ENCODE data around the gene LDLRAP1. TPM values are rescaled to one million over a fixed set of nuclear protein-coding genes. Genes with fewer than 3 reads are reported as not detected.

The LDLRAP1 gene
- total RNA-seq, 1 experiment from 2014 or later = 29.2 TPM

DNA sequence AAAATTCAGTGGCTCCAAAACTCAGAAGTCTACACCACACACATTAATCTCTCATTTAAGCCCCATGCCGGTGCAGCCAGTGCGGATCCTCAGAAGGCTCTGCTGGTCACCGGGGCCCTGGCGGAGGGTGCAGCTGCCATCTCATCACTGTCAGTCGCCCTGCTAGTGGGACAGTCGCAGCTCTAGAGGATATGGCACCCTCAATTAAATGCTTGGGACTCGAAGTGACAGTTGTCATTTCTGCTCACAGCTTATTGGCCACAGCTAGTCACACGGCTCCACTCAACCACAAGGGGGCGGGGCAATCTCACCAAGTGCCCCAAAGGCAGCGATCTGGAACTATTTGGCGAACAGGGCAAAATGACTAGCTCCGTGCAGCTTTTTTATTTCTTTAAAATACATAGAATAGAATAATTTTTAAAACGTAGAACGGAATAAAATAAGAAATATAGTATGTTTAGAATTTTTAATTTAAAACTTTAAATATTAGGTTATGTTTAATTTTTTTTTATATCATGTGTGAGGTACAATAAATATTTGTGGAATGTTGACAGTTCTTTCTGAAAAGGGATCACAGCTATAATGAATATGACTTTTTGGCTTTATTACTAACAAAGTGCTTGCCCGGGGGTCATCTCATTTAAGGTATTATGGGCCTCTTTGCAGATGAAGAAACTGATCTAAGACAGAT, 65.2 kb downstream of the LDLRAP1 start:
- intact Hi-C loops (cut with micrococcal nuclease; ENCODE audit: unreplicated experiment) = loop anchor here (2.0 to 5.0 kb wide), 3 partner anchors 36 to 202 kb away; no protein-coding TSS in a partner anchor
- Histone ChIP-seq H3K9me2 (ENCODE audit: insufficient read depth) (no peaks in the 10 kb centered on the region), H2AFZ (no peak overlapping the region), H3K27ac (no peak overlapping the region), H3K79me2 (ENCODE audit: low read depth) (no peaks in the 10 kb centered on the region), H3K4me3 (no peak overlapping the region), H3K4me1 (replicated peaks; ENCODE audit: insufficient read depth) (peaks cover 5% of the 10 kb centered on the region; the same call in 1 of the 2 replicates), H4K20me1 (ENCODE audit: insufficient read depth) (no peaks in the 10 kb centered on the region), H3F3A (ENCODE audit: insufficient read depth, low read depth) (no peaks in the 10 kb centered on the region), H3K9me3 (ENCODE audit: insufficient read depth, low read depth) (no peaks in the 10 kb centered on the region), H3K36me3 (ENCODE audit: low read depth) (no peaks in the 10 kb centered on the region), H3K4me2 (peak overlapping the region; percentile 59), H3K27me3 (ENCODE audit: insufficient read depth, low read depth) (no peaks in the 10 kb centered on the region)
- peak; percentile 43 to 69 for DNase-seq
- BruUV-seq (replicated peaks) = no TSS peak
- ChIA-PET POLR2A (ENCODE audit: unreplicated experiment) (interaction anchor here (0.6 kb wide), 2 partner anchors 35 to 210 kb away, joined by 3 to 4 read pairs; no protein-coding TSS in a partner anchor), CTCF (interaction anchor here (0.7 kb wide), 2 partner anchors 150 to 405 kb away, joined by 4 to 6 read pairs; no protein-coding TSS in a partner anchor)
- TF ChIP-seq, protein P1, sequence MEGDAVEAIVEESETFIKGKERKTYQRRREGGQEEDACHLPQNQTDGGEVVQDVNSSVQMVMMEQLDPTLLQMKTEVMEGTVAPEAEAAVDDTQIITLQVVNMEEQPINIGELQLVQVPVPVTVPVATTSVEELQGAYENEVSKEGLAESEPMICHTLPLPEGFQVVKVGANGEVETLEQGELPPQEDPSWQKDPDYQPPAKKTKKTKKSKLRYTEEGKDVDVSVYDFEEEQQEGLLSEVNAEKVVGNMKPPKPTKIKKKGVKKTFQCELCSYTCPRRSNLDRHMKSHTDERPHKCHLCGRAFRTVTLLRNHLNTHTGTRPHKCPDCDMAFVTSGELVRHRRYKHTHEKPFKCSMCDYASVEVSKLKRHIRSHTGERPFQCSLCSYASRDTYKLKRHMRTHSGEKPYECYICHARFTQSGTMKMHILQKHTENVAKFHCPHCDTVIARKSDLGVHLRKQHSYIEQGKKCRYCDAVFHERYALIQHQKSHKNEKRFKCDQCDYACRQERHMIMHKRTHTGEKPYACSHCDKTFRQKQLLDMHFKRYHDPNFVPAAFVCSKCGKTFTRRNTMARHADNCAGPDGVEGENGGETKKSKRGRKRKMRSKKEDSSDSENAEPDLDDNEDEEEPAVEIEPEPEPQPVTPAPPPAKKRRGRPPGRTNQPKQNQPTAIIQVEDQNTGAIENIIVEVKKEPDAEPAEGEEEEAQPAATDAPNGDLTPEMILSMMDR (conservative IDR thresholded peaks at IDR 0.05) = peak; percentile 63
- no peak for TF ChIP-seq EZH2 (IDR thresholded peaks at IDR 0.05; ENCODE audit: low read depth)

DNA sequence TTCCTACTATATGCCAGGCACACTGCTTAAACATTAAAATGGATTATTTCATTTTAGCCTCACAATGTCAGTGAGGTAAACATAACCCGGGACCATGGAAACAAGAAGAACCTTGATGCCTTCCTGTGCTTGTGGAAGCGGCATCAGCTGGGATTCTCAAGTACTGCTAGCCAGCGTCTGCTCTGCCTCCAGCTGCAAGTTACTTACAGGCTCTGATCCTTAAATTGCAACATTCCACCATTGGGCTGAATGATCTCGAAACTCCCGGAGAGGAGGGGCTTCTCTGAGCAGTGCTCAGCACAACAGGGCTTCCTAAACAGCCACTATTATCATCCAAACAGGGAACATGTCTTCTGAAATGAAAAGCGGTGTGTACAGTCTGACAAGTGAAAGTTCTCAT, 66.5 kb downstream of the LDLRAP1 start:
- H3K27ac ChIP-seq = no peak overlapping the region
- H3K4me2 ChIP-seq = no peak overlapping the region
- intact Hi-C loops (cut with micrococcal nuclease; ENCODE audit: unreplicated experiment) = loop anchor here (2.0 to 10.0 kb wide), 5 partner anchors 38 to 387 kb away; partner anchors contain the start of gene PAFAH2
- no TSS peak for BruUV-seq (replicated peaks)
- no peaks in the 10 kb centered on the region for H3K9me3 ChIP-seq (ENCODE audit: insufficient read depth, low read depth)
- no peak for DNase-seq
- H2AFZ ChIP-seq = no peak overlapping the region
- H3K4me3 ChIP-seq = no peak overlapping the region
- H3F3A ChIP-seq (ENCODE audit: insufficient read depth, low read depth) = peaks cover 4% of the 10 kb centered on the region; the same call in 1 of the 2 replicates
- H3K79me2 ChIP-seq (ENCODE audit: low read depth) = no peaks in the 10 kb centered on the region
- no peaks in the 10 kb centered on the region for H3K27me3 ChIP-seq (ENCODE audit: insufficient read depth, low read depth)
- CTCF ChIA-PET = no interaction called here
- no peaks in the 10 kb centered on the region for H3K36me3 ChIP-seq (ENCODE audit: low read depth)
- H4K20me1 ChIP-seq (ENCODE audit: insufficient read depth) = no peaks in the 10 kb centered on the region
- no peaks in the 10 kb centered on the region for H3K9me2 ChIP-seq (ENCODE audit: insufficient read depth)
- POLR2A ChIA-PET (ENCODE audit: unreplicated experiment) = interaction anchor here (0.7 kb wide), 1 partner anchor 173 kb away, joined by 3 read pairs; no protein-coding TSS in a partner anchor
- H3K4me1 ChIP-seq (replicated peaks; ENCODE audit: insufficient read depth) = peaks cover 7% of the 10 kb centered on the region; the same call in 1 of the 2 replicates
- TF ChIP-seq EZH2 (IDR thresholded peaks at IDR 0.05; ENCODE audit: low read depth) = no peak
- TF ChIP-seq, protein P1 (conservative IDR thresholded peaks at IDR 0.05) = no peak

DNA sequence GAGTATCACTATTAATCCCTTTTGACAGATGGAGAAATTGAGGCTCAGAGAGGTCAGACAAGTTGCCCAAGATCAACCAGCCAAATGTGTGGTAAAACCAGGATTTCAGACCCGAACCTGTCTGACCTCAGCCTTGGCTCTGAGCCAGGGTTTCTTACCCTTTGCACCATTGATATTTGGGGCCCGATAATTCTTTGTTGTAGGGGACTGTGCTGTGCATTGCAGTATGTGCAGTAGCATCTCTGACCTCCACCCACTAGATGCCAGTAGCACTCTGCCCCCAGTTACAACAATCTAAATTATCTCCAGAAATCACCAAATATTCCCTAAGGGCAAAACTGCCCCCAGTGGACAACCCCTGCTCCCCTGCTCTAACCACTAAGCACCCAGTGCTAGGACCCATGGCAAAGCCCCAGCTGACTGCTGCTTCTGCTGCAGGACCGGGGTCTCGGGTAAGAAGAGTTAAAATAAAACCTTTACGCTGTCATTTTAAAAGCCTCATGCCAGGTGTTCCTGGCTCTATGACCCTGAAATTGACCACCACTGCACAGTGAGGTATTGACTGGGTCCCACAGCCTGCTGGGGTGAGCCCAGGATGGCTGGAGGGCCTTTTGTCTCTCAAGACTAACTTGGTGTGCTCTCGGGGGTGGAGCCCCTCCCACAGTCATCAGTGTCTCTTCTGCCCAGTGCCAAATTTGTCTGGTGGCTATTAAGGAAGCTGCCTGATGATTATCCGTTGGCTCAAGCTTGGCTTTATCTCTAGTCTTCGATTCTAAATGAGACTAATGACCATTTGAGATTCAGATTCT, 67.6 kb downstream of the LDLRAP1 start:
- Histone ChIP-seq H3K4me3 (no peak overlapping the region), H2AFZ (no peak overlapping the region), H3K36me3 (ENCODE audit: low read depth) (no peaks in the 10 kb centered on the region), H3K79me2 (ENCODE audit: low read depth) (no peaks in the 10 kb centered on the region), H4K20me1 (ENCODE audit: insufficient read depth) (no peaks in the 10 kb centered on the region), H3K27ac (no peak overlapping the region), H3K9me2 (ENCODE audit: insufficient read depth) (no peaks in the 10 kb centered on the region), H3K4me2 (no peak overlapping the region), H3F3A (ENCODE audit: insufficient read depth, low read depth) (peaks cover 15% of the 10 kb centered on the region; the same call in 1 of the 2 replicates), H3K9me3 (ENCODE audit: insufficient read depth, low read depth) (no peaks in the 10 kb centered on the region), H3K4me1 (replicated peaks; ENCODE audit: insufficient read depth) (peaks cover 15% of the 10 kb centered on the region; the same call in 1 of the 2 replicates), H3K27me3 (ENCODE audit: insufficient read depth, low read depth) (no peaks in the 10 kb centered on the region)
- intact Hi-C loops (cut with micrococcal nuclease; ENCODE audit: unreplicated experiment) = loop anchor here (5.0 to 10.0 kb wide), 2 partner anchors 84 to 386 kb away; partner anchors contain the start of gene PAFAH2
- ChIA-PET CTCF (no interaction called here), POLR2A (ENCODE audit: unreplicated experiment) (no interaction called here)
- no TSS peak for BruUV-seq (replicated peaks)
- no peak for DNase-seq
- TF ChIP-seq, protein P1 (conservative IDR thresholded peaks at IDR 0.05) = peak; percentile 30; the same call in 1 of the 2 replicates
- no peak for TF ChIP-seq EZH2 (IDR thresholded peaks at IDR 0.05; ENCODE audit: low read depth)

Data from PC-9 (cell line).